Hepatocyte (in vitro differentiated cells): ENCODE results near the gene NAV2. TPM values are rescaled to one million over a fixed set of nuclear protein-coding genes. Genes with fewer than 3 reads are reported as not detected.

Source experiments
- DNase-seq: peaks from one replicate; pipeline ENCODE4 v3.0.0-alpha.2; 2016; ENCODE audit warnings: low spot score
- H2AFZ ChIP-seq: fragments of 200-600 bp; sonication (generic); 2 replicates; pipeline ENCODE4 v1.6.0; 2016; ENCODE audit warnings: antibody characterized with exemption, mild to moderate bottlenecking
- H3K27ac ChIP-seq: fragments of 200-600 bp; sonication (generic); 2 replicates; pipeline ENCODE4 v1.5.1; 2016; ENCODE audit warnings: mild to moderate bottlenecking
- H3K27me3 ChIP-seq: fragments of 200-600 bp; sonication (generic); 2 replicates; pipeline ENCODE4 v1.6.1; 2016
- H3K36me3 ChIP-seq: fragments of 200-600 bp; sonication (generic); replicated peaks from 2 replicates; pipeline ENCODE4 v1.5.1; 2016; ENCODE audit warnings: low read depth; ENCODE audit not compliant: insufficient read depth
- H3K4me1 ChIP-seq: fragments of 200-600 bp; sonication (generic); 2 replicates; pipeline ENCODE4 v1.5.1; 2016; ENCODE audit warnings: mild to moderate bottlenecking, moderate library complexity; ENCODE audit not compliant: insufficient read depth
- H3K4me2 ChIP-seq: fragments of 200-600 bp; sonication (generic); 2 replicates; pipeline ENCODE4 v1.6.0; 2016
- H3K4me3 ChIP-seq: fragments of 200-600 bp; sonication (generic); 2 replicates; pipeline ENCODE4 v1.5.1; 2016; ENCODE audit warnings: mild to moderate bottlenecking
- H3K79me2 ChIP-seq: fragments of 200-600 bp; sonication (generic); 2 replicates; pipeline ENCODE4 v1.6.0; 2017; ENCODE audit warnings: mild to moderate bottlenecking
- H3K9me2 ChIP-seq: fragments of 200-600 bp; sonication (generic); replicated peaks from 2 replicates; pipeline ENCODE4 v1.6.0; 2017; ENCODE audit warnings: mild to moderate bottlenecking; ENCODE audit not compliant: insufficient read depth
- H3K9me3 ChIP-seq: fragments of 200-600 bp; sonication (generic); 2 replicates; pipeline ENCODE4 v1.5.1; 2016; ENCODE audit warnings: low read depth, mild to moderate bottlenecking
- H4K20me1 ChIP-seq: fragments of 200-600 bp; sonication (generic); 2 replicates; pipeline ENCODE4 v1.6.0; 2016; ENCODE audit warnings: mild to moderate bottlenecking; ENCODE audit not compliant: insufficient read depth, poor library complexity, severe bottlenecking
- EZH2 ChIP-seq: fragments of 200-600 bp; sonication (generic); IDR thresholded peaks from 2 replicates; pipeline ENCODE4 v1.6.1; 2016; ENCODE audit warnings: antibody characterized with exemption, mild to moderate bottlenecking, borderline replicate concordance
- EZH2phosphoT487 ChIP-seq: fragments of 200-600 bp; sonication (generic); IDR thresholded peaks from one replicate; pipeline ENCODE4 v1.6.1; 2018; ENCODE audit warnings: antibody characterized with exemption, mild to moderate bottlenecking, low read depth, moderate library complexity; ENCODE audit not compliant: unreplicated experiment, severe bottlenecking
- WGBS: methylation state at CpG from one replicate; pipeline ENCODE4 v1.1.6; 2016; ENCODE audit warnings: low lambda C conversion rate; ENCODE audit errors: missing lambda C conversion rate; 5-methylcytosine and 5-hydroxymethylcytosine counted together
- polyA plus RNA-seq: library from polyadenylated mRNA; unstranded; fragments of >200 nt; fragmentation: Nextera tagmentation; extraction: Ambion mirVana; gene quantifications from 2 replicates; pipeline ENCODE4 v1.2.1, GENCODE V29; 2016
- total RNA-seq: library from RNA; depleted of rRNA; stranded (reverse); fragments of >200 nt; gene quantifications from 2 replicates; pipeline ENCODE4 v1.2.3, GENCODE V29; 2014
- TF ChIP-seq, protein P1 (sequence below): fragments of 200-600 bp; sonication (generic); IDR thresholded peaks from 2 replicates; pipeline ENCODE4 v1.5.1; 2016; ENCODE audit warnings: antibody characterized with exemption, mild to moderate bottlenecking; ENCODE audit not compliant: poor library complexity

Gene NAV2
- total and polyA plus RNA-seq, 2 experiments from 2014 or later = 23.7 to 30.8 TPM

DNA sequence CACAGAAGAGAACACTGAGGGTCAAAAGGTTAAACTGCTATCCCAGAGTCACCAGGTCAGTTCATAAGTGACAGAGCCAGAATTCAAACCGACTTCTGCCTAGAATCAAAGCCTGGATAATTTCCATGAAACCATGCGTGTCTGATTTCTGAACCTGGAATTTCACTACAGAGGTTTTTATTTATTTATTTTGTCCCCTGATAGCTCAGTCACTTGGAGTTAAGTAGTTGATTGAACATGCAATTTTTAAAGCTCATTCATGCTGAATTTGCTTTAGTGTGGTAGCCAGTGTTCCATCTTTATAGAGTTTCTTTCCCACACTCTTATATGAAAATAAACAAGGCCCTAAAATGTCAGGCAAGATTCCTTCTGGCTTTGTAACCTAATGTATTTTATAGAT lies 93.2 kb downstream of the NAV2 start:
- DNase-seq = no peak
- 59% methylated on average over 2 of the region's 2 CpGs for WGBS

DNA sequence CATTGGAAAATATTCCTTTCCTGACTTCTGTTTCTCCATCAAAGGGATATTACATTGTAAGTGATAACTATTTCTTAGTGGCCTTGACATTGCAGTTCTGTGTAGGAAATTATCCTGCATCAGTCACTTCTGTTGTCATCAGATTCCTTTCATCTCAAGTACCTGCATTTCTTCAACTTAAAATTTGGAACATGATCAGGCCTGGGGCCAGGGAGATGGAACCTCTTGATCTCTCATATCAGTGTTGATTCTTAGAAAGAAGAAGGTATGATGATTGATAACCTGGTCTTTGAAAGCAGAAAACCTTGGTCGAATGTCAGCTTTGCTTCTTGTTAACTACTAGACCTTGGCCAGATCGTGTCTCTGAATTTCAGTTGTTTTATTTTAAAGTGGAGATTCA lies 93.6 kb downstream of the NAV2 start:
- H3K4me2 ChIP-seq = no peak overlapping the region
- H3K9me3 ChIP-seq = no peaks in the 10 kb centered on the region
- H3K4me1 ChIP-seq = peaks cover 31% of the 10 kb centered on the region
- no peak overlapping the region for H3K4me3 ChIP-seq
- TF ChIP-seq, protein P1, sequence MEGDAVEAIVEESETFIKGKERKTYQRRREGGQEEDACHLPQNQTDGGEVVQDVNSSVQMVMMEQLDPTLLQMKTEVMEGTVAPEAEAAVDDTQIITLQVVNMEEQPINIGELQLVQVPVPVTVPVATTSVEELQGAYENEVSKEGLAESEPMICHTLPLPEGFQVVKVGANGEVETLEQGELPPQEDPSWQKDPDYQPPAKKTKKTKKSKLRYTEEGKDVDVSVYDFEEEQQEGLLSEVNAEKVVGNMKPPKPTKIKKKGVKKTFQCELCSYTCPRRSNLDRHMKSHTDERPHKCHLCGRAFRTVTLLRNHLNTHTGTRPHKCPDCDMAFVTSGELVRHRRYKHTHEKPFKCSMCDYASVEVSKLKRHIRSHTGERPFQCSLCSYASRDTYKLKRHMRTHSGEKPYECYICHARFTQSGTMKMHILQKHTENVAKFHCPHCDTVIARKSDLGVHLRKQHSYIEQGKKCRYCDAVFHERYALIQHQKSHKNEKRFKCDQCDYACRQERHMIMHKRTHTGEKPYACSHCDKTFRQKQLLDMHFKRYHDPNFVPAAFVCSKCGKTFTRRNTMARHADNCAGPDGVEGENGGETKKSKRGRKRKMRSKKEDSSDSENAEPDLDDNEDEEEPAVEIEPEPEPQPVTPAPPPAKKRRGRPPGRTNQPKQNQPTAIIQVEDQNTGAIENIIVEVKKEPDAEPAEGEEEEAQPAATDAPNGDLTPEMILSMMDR = no peak
- TF ChIP-seq EZH2phosphoT487 = no peak
- no peak for TF ChIP-seq EZH2
- H3K9me2 ChIP-seq = no peaks in the 10 kb centered on the region
- no peaks in the 10 kb centered on the region for H4K20me1 ChIP-seq
- peaks cover 61% of the 10 kb centered on the region for H3K79me2 ChIP-seq
- H3K36me3 ChIP-seq = no peaks in the 10 kb centered on the region
- WGBS = 48% methylated on average over 2 of the region's 2 CpGs
- no peak overlapping the region for H3K27ac ChIP-seq
- no peak for DNase-seq
- no peak overlapping the region for H2AFZ ChIP-seq
- H3K27me3 ChIP-seq = no peaks in the 10 kb centered on the region

More for the DNA sequence above, 93.2 kb downstream of the NAV2 start:
- Histone ChIP-seq H3K36me3 (no peaks in the 10 kb centered on the region), H3K27me3 (no peaks in the 10 kb centered on the region), H3K4me1 (peaks cover 35% of the 10 kb centered on the region), H3K79me2 (peaks cover 61% of the 10 kb centered on the region), H3K9me2 (no peaks in the 10 kb centered on the region), H3K4me3 (no peak overlapping the region), H4K20me1 (no peaks in the 10 kb centered on the region), H3K9me3 (no peaks in the 10 kb centered on the region), H2AFZ (no peak overlapping the region), H3K4me2 (no peak overlapping the region), H3K27ac (no peak overlapping the region)
- TF ChIP-seq, protein P1 = no peak
- no peak for TF ChIP-seq EZH2phosphoT487
- TF ChIP-seq EZH2 = no peak

DNA sequence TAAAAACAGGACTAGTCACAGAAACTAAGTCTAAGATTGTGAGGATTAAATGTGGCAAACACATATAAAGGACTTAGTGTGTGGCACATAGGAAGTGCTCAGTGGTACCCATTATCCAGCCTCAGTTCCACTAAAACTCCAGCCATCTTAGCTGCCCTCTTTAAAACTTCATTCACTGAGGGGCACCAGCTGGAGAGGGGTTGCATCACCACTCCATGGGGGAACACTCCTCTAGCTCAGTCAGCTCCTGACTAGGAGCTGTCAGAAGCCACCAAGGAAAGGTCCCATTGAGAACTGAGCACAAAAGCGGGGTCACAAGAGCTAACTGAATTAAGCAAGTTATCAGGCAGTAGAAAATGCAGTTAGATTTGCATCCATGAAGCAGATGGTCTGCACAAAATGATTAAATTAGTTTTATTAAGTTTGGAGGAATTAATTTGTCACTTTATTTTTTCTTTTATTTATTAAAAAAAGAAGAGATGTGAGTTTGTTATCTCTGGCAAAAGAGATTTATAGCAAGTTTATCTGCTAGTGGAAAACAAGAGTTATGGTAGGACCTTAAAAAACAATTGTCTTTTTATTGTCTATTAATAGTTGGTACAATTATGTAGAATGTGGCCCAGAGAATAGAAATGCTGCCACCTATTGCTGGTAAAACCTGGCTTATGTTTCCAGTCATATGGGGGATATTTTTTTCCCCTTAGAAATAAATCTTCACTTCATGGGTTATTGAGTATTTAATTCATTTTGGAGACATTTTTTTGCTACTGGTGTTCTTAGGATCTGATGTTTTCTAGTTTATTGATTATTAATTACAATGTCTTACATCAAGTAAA lies 95.7 kb downstream of the NAV2 start:
- Histone ChIP-seq H4K20me1 (peaks cover 5% of the 10 kb centered on the region), H3K9me2 (no peaks in the 10 kb centered on the region), H3K4me2 (no peak overlapping the region), H3K9me3 (no peaks in the 10 kb centered on the region), H3K4me3 (no peak overlapping the region), H3K27ac (no peak overlapping the region), H2AFZ (no peak overlapping the region), H3K79me2 (peaks cover 68% of the 10 kb centered on the region), H3K4me1 (peaks cover 14% of the 10 kb centered on the region), H3K27me3 (no peaks in the 10 kb centered on the region), H3K36me3 (no peaks in the 10 kb centered on the region)
- WGBS = 89% methylated on average over 1 of the region's 1 CpG
- TF ChIP-seq EZH2 = no peak
- TF ChIP-seq, protein P1 = peak; percentile 35
- DNase-seq = no peak
